GM19468 (cell line): ENCODE results near the gene CTTNBP2.
"Not testable (repeated sequence)": the region's sequence is repeated elsewhere in the genome, so short reads cannot be mapped to it uniquely, and the experiment has no call there.

Source experiments
- ATAC-seq: cut with Tn5 transposase; IDR thresholded peaks from one replicate; pipeline ENCODE4 v1.9.1; 2021; ENCODE audit warnings: mild to moderate bottlenecking, moderate library complexity, moderate number of reproducible peaks; ENCODE audit not compliant: unreplicated experiment; ENCODE audit errors: extremely low read depth

CTTNBP2 gene

GRCh38 chr7:117708173-117708572 is 165.1 kb downstream of the CTTNBP2 start:
- ATAC-seq = not testable (repeated sequence)

- ATAC-seq = no peak
Measured at GRCh38 chr7:117707080-117707479, 166.2 kb downstream of the CTTNBP2 start.

DNA sequence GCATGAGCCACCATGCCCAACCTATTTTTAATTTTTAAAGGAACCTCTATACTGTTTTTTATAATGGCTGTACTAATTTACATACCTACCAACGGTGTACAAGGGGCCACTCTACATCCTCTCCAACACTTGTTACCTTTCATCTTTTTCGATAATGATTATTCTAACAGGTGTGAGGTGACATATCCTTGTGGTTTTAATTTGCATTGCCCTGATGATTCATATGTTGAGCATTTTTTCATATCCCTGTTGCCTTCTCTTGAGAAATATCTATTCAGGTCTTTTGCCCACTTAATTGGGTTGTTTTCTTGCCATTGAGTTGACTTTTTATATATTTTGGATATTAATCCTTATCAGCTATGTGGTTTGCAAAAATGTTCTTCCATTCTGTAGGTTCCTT is 167.0 kb downstream of the CTTNBP2 start:
- ATAC-seq = no peak

DNA sequence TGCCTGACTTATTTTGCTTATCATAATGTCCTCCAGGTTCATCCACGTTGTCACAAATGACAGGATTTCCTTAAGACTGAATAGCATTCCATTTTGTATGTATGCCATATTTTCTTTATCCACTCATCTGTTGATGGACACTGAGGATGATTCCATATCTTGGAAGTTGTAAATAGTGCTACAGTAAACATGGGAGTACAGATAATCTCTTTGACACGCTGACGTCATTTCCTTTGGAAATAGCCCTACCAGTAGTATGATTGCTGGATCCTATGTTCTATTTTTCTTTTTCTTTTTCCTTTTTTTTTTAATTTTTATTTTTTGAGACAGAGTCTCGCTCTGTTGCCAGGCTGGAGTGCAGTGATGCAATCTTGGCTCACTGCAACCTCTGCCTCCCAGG is 167.6 kb downstream of the CTTNBP2 start:
- ATAC-seq = no peak

DNA sequence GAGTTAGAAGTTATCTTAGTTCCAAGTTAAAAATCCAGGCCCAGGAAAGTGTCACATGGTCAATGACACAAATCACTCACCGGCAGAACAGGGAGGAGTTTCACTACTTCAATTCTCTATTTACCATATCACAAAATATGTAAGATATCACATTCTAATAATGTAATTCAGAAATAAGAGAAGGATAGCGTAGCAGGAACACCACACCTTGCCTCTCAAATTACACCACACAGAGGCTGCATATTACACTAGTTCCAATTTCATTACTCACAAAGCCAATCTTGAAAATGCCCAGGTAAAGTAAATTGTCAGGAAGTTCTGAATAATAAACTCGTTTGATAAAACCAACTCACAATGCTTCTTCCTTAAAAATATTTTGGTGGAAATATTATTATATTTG is 169.2 kb downstream of the CTTNBP2 start:
- no peak for ATAC-seq

- no peak for ATAC-seq
Measured at GRCh38 chr7:117698018-117698417, 175.2 kb downstream of the CTTNBP2 start.

DNA sequence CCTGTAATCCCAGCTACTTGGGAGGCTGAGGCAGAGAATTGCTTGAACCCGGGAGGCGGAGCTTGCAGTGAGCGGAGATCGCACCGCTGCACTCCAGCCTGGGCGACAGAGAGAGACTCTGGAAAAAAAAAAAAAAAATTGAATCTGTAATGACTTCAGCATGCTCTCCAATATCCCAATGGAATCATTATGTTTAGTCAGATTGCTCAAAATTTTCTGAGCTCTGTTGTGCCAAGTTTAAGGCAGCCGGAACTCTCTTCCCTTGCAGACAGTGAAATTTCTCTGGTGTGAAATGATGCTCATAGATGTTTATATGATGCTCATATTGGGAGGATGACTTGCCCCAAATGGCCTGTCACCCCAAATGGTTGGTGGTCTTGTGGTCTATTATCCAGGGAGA is 180.9 kb downstream of the CTTNBP2 start:
- ATAC-seq = no peak

DNA sequence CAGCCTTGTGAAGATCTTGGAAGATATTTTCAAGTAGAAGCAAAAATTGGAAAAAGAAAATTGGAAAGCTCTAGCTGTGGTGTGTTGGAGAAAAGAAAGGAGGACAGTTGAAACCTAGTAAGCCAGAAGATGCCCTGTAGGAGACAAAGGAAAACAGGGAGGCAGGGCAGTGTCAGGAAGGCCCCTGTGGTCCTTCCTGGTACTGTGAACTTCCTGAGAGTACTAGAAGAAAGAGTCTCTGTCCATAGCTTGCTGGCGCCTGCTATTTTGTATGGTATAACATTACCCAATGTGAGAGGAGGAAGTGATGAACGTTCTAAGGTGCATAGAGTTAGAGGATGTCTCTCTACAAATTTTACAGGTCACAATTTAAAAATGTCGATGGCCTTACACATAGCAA is 183.1 kb downstream of the CTTNBP2 start:
- ATAC-seq = no peak

GRCh38 chr7:117689406-117689805 is 183.8 kb downstream of the CTTNBP2 start:
- no peak for ATAC-seq

DNA sequence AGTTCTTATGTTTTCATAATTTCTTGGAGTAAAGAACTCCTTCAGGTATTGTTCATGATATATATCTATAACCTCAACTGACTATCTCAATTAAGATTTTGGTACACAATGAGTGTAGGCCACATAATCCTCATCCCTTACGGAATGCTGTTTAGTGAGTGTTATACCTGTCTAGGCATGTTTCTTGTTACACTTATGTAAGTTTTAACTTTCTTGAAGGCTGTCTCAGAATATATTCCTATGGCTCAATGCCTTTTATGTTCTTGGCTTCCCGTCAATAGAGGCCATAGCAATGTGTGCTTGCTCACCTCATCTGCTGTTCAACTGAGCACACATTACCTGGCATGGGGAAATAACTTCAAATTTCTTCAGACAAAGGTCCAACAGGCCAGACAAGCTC is 185.1 kb downstream of the CTTNBP2 start:
- no peak for ATAC-seq

DNA sequence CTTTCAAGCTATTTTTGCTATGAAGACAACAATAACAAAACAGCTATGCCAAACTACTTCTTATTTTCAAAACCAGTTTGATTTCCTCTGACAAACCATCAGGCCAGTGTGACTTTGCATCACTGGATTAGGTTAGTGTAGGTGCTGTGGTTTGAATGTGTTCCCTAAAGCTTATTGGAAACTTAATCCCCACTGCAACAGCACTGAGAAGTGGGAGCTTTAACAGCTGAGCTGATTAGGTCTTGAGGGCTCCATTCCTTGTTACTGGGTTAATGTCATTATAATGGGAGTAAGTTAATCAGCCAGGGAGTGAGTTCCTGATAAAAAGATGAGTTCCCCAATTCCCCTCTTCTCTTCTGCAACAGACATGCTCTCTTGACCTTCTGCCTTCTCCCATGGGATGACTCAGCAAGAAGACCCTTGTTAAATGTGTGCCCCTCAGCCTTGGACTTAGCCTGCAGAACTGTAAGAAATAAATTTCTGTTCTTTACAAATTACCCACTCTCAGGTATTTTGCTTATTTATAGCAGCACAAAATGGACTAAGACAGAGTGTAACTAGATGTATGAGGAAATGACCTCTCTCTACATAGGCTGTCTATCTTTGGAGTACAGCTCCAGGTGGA is 186.8 kb downstream of the CTTNBP2 start:
- ATAC-seq = no peak

- no peak for ATAC-seq
Measured at GRCh38 chr7:117685795-117686194, 187.4 kb downstream of the CTTNBP2 start.

- ATAC-seq = no peak
Measured at GRCh38 chr7:117683430-117684175, 189.6 kb downstream of the CTTNBP2 start.

- no peak for ATAC-seq
Measured at GRCh38 chr7:117682681-117683385, 190.4 kb downstream of the CTTNBP2 start.

DNA sequence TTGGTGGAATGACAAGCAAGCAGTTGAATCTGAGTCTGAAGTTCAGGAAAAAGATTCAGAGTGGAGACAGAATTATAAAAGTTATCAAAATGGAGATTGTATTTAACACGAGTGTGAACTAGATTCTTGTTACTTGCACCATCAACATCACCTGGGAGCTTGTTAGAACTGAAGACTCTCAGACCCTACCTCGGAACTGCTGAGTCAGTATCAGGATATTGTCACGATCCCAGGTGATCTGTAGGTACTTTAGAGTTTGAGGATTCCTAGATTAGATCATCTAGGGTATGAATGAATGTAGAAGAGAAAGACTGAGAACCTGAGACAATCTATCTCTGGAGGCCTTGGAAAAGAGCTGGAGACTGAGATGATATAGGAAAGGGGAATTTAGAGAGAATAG is 194.1 kb downstream of the CTTNBP2 start:
- ATAC-seq = no peak

GRCh38 chr7:117675497-117676435 is 197.5 kb downstream of the CTTNBP2 start:
- ATAC-seq = no peak

DNA sequence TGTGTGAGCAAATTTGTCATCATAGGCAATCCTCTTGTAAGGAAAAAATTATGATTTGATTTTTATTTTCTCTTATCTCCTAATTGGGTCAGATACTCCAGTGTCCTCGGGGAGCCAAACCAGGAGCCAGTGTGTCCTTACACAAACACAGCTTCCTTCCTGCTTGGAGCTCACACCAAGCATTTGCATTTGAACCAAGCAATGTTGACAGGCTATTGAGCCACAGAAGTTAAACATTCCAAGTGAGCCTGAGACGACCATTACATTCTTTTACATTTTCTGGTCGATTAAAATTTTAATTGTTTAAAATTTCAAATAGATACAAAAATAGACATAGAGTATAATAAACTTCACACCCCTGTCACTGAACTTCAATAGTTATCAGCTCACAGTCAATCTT is 198.6 kb downstream of the CTTNBP2 start:
- ATAC-seq = no peak

- no peak for ATAC-seq
Measured at GRCh38 chr7:117673839-117674238, 199.4 kb downstream of the CTTNBP2 start.

DNA sequence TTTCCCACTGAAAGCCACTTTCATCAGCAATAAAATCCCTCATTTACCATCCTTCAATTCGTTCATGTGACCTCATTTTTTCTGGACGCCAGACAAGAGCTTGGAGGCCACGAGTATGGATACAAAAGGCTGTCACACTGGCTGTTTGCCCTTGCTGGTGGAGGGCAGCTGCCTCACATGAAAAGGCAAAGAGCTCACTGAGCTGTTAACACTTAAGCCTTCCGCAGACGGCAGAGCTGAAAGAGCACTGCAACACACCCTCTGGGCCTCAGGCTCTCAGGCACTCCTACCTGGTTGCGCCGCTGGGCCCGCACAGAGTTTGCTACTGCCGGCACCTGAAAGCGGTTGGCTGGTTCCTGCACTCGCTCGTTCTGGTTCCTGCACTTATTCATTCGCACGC is 199.9 kb downstream of the CTTNBP2 start:
- ATAC-seq = no peak

GRCh38 chr7:117672453-117672852 is 200.8 kb downstream of the CTTNBP2 start:
- ATAC-seq = no peak
